Liver (tissue), 9 donors: ENCODE results near the gene ZNF701. TPM values are rescaled to one million over a fixed set of nuclear protein-coding genes. Genes with fewer than 3 reads are reported as not detected.

ENCODE experiments used
- DNase-seq: peaks from one replicate; pipeline ENCODE4 v3.0.0-alpha.2; 2017; ENCODE audit warnings: low spot score
- H3K27ac ChIP-seq, 2 donors: one replicate each; pipeline ENCODE4 v1.7.0; 2013; ENCODE audit warnings: inconsistent platforms in 2 of 2, low read length in 2 of 2, control low read depth in 1 of 2, low read depth in 1 of 2, mild to moderate bottlenecking in 1 of 2
- H3K27me3 ChIP-seq, 4 donors: one replicate each; pipeline versions ENCODE4 v1.6.1 to v1.7.0; 2013; ENCODE audit warnings: low read length in 3 of 4, inconsistent platforms in 1 of 4, mild to moderate bottlenecking in 1 of 4, moderate library complexity in 1 of 4; ENCODE audit not compliant: control insufficient read depth in 4 of 4, insufficient read depth in 4 of 4
- H3K36me3 ChIP-seq, 4 donors: one replicate each; pipeline versions ENCODE4 v1.6.1 to v1.7.0; 2013; ENCODE audit warnings: low read length in 3 of 4, mild to moderate bottlenecking in 3 of 4, low read depth in 1 of 4, moderate library complexity in 1 of 4; ENCODE audit not compliant: control insufficient read depth in 4 of 4, insufficient read depth in 3 of 4
- H3K4me1 ChIP-seq, 4 donors: one replicate each; pipeline versions ENCODE4 v1.6.1 to v1.7.0; 2013; ENCODE audit warnings: low read length in 3 of 4, mild to moderate bottlenecking in 3 of 4, moderate library complexity in 1 of 4; ENCODE audit not compliant: control insufficient read depth in 4 of 4, insufficient read depth in 4 of 4
- H3K4me3 ChIP-seq, 3 donors: one replicate each; pipeline versions ENCODE4 v1.6.1 to v1.7.0; 2013; ENCODE audit warnings: low read length in 3 of 3, control low read depth in 1 of 3, low read depth in 1 of 3, mild to moderate bottlenecking in 1 of 3
- H3K9ac ChIP-seq, 2 donors: one replicate each; pipeline ENCODE4 v1.7.0; 2013; ENCODE audit warnings: low read length in 2 of 2, mild to moderate bottlenecking in 2 of 2, moderate library complexity in 2 of 2, control low read depth in 1 of 2, low read depth in 1 of 2
- H3K9me3 ChIP-seq, 4 donors: one replicate each; pipeline versions ENCODE4 v1.6.1 to v1.7.0; 2013; ENCODE audit warnings: low read length in 3 of 4; ENCODE audit not compliant: control insufficient read depth in 4 of 4
- EGR1 ChIP-seq, 2 donors: IDR thresholded peaks; 2 replicates each; pipeline ENCODE4 v1.6.1; 2016 to 2018; ENCODE audit warnings: antibody characterized with exemption in 2 of 2, low read depth in 2 of 2
- FOXA1 ChIP-seq: IDR thresholded peaks from 2 replicates; pipeline ENCODE4 v1.6.1; 2016; ENCODE audit warnings: antibody characterized with exemption
- FOXA2 ChIP-seq: IDR thresholded peaks from 2 replicates; pipeline ENCODE4 v1.6.1; 2016; ENCODE audit warnings: antibody characterized with exemption
- GABPA ChIP-seq, 2 donors: IDR thresholded peaks in 1 of 2; conservative IDR thresholded peaks in 1 of 2; 2 replicates each; pipeline ENCODE4 v1.6.1; 2016; ENCODE audit warnings: antibody characterized with exemption in 2 of 2, mild to moderate bottlenecking in 1 of 2, moderate library complexity in 1 of 2
- HNF4A ChIP-seq, 2 donors: conservative IDR thresholded peaks; 2 replicates each; pipeline ENCODE4 v1.6.1; 2016; ENCODE audit warnings: antibody characterized with exemption in 2 of 2, mild to moderate bottlenecking in 2 of 2
- HNF4G ChIP-seq: IDR thresholded peaks from 2 replicates; pipeline ENCODE4 v1.6.1; 2016; ENCODE audit warnings: antibody characterized with exemption
- JUND ChIP-seq, 2 donors: IDR thresholded peaks; 2 replicates each; pipeline ENCODE4 v1.6.1; 2016; ENCODE audit warnings: antibody characterized with exemption in 2 of 2
- NR2F2 ChIP-seq: IDR thresholded peaks from 2 replicates; pipeline ENCODE4 v1.6.1; 2016; ENCODE audit warnings: antibody characterized with exemption
- RAD21 ChIP-seq, 2 donors: IDR thresholded peaks; 2 replicates each; pipeline ENCODE4 v1.6.1; 2016; ENCODE audit warnings: antibody characterized with exemption in 2 of 2, mild to moderate bottlenecking in 2 of 2
- RXRA ChIP-seq, 2 donors: IDR thresholded peaks; 2 replicates each; pipeline ENCODE4 v1.6.1; 2017 to 2018; ENCODE audit warnings: antibody characterized with exemption in 2 of 2, mild to moderate bottlenecking in 1 of 2
- SP1 ChIP-seq: IDR thresholded peaks from 2 replicates; pipeline ENCODE4 v1.6.1; 2018; ENCODE audit warnings: antibody characterized with exemption, mild to moderate bottlenecking
- TAF1 ChIP-seq: conservative IDR thresholded peaks from 2 replicates; pipeline ENCODE4 v1.6.1; 2016; ENCODE audit warnings: antibody characterized with exemption, mild to moderate bottlenecking
- YY1 ChIP-seq: IDR thresholded peaks from 2 replicates; pipeline ENCODE4 v1.6.1; 2016; ENCODE audit warnings: antibody characterized with exemption, mild to moderate bottlenecking
- WGBS: extraction: QIAGEN DNeasy Blood & Tissue Kit; methylation state at CpG from one replicate; pipeline ENCODE4 v1.1.7; 2013; 5-methylcytosine and 5-hydroxymethylcytosine counted together
- polyA plus RNA-seq, 2 donors: library from polyadenylated mRNA; stranded (reverse) in 1 of 2; unstranded in 1 of 2; fragments of 200-250 nt in 1 of 2; fragments of >200 nt in 1 of 2; fragmentation: Nextera tagmentation in 1 of 2; extraction: Ambion mirVana in 1 of 2; gene quantifications; one replicate each; pipeline versions ENCODE4 v1.2.1 to v1.2.3, GENCODE V29; 2013 to 2015
- total RNA-seq, 2 donors: library from RNA; depleted of rRNA; stranded (reverse); fragments of >200 nt; gene quantifications; one replicate each; pipeline ENCODE4 v1.2.3, GENCODE V29; 2014
- TF ChIP-seq, protein P1 (sequence below): IDR thresholded peaks from 2 replicates; pipeline ENCODE4 v1.6.1; 2016; ENCODE audit warnings: antibody characterized with exemption, mild to moderate bottlenecking
- TF ChIP-seq, protein P2 (sequence below): fragments of 150-350 bp; IDR thresholded peaks from 2 replicates; pipeline ENCODE4 v1.5.1; 2017; ENCODE audit warnings: improper control_type of control experiment, low read depth, low read length; ENCODE audit not compliant: missing input control
- TF ChIP-seq, protein P3 (sequence below): IDR thresholded peaks from 2 replicates; pipeline ENCODE4 v1.6.1; 2016; ENCODE audit warnings: antibody characterized with exemption
- TF ChIP-seq, protein P4 (sequence below): IDR thresholded peaks from 2 replicates; pipeline ENCODE4 v1.6.1; 2016; ENCODE audit warnings: antibody characterized with exemption
- TF ChIP-seq, protein P5 (sequence below): IDR thresholded peaks from 2 replicates; pipeline ENCODE4 v1.6.1; 2016; ENCODE audit warnings: antibody characterized with exemption
- donor health status: healthy.
- donor health status: healthy.
- donor health status: healthy.
- donor health status: healthy.
- donor health status: healthy.

Gene ZNF701
- total and polyA plus RNA-seq, 4 donors: 0.75 to 12.8 (median 3.0) TPM

DNA sequence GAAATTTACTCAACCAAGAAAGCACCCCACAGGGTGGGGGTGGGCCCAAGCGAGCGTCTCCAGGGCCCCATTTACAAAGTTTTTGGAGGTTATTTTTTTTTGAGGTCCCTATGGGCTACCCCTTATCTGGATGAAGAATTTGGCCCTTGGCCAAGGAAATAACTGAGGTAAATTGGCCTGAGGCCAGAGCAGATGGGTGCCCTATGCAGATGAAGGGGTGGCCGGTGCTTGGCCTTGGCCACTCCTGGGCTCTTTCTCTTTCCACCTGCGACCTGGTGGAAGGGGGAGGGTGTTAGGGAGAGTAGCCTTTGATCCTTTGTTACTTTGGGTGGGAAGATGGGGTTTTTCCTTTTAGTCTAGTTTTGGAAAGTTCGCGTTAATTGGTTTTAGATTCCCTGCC lies 15.5 kb downstream of the ZNF701 start:
- H3K4me1 ChIP-seq: no peaks in the 10 kb centered on the region
- H3K36me3 ChIP-seq: peaks cover 0 to 22% (median 19%) of the 10 kb centered on the region in 4 donors
- TF ChIP-seq EGR1 (IDR thresholded peaks at IDR 0.05; ENCODE audit: low read depth in 2 of 2): no peak
- TF ChIP-seq RXRA (IDR thresholded peaks at IDR 0.05): no peak
- no peak for TF ChIP-seq TAF1
- TF ChIP-seq, protein P1, sequence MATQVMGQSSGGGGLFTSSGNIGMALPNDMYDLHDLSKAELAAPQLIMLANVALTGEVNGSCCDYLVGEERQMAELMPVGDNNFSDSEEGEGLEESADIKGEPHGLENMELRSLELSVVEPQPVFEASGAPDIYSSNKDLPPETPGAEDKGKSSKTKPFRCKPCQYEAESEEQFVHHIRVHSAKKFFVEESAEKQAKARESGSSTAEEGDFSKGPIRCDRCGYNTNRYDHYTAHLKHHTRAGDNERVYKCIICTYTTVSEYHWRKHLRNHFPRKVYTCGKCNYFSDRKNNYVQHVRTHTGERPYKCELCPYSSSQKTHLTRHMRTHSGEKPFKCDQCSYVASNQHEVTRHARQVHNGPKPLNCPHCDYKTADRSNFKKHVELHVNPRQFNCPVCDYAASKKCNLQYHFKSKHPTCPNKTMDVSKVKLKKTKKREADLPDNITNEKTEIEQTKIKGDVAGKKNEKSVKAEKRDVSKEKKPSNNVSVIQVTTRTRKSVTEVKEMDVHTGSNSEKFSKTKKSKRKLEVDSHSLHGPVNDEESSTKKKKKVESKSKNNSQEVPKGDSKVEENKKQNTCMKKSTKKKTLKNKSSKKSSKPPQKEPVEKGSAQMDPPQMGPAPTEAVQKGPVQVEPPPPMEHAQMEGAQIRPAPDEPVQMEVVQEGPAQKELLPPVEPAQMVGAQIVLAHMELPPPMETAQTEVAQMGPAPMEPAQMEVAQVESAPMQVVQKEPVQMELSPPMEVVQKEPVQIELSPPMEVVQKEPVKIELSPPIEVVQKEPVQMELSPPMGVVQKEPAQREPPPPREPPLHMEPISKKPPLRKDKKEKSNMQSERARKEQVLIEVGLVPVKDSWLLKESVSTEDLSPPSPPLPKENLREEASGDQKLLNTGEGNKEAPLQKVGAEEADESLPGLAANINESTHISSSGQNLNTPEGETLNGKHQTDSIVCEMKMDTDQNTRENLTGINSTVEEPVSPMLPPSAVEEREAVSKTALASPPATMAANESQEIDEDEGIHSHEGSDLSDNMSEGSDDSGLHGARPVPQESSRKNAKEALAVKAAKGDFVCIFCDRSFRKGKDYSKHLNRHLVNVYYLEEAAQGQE: no peak
- TF ChIP-seq HNF4A (conservative IDR thresholded peaks at IDR 0.05): no peak
- TF ChIP-seq, protein P2, sequence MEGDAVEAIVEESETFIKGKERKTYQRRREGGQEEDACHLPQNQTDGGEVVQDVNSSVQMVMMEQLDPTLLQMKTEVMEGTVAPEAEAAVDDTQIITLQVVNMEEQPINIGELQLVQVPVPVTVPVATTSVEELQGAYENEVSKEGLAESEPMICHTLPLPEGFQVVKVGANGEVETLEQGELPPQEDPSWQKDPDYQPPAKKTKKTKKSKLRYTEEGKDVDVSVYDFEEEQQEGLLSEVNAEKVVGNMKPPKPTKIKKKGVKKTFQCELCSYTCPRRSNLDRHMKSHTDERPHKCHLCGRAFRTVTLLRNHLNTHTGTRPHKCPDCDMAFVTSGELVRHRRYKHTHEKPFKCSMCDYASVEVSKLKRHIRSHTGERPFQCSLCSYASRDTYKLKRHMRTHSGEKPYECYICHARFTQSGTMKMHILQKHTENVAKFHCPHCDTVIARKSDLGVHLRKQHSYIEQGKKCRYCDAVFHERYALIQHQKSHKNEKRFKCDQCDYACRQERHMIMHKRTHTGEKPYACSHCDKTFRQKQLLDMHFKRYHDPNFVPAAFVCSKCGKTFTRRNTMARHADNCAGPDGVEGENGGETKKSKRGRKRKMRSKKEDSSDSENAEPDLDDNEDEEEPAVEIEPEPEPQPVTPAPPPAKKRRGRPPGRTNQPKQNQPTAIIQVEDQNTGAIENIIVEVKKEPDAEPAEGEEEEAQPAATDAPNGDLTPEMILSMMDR: no peak
- no peak for TF ChIP-seq SP1
- TF ChIP-seq, protein P3, sequence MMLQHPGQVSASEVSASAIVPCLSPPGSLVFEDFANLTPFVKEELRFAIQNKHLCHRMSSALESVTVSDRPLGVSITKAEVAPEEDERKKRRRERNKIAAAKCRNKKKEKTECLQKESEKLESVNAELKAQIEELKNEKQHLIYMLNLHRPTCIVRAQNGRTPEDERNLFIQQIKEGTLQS: no peak
- TF ChIP-seq NR2F2: no peak
- no peak for TF ChIP-seq FOXA2
- no peak for TF ChIP-seq YY1
- no peak for TF ChIP-seq HNF4G
- no peak for TF ChIP-seq FOXA1
- TF ChIP-seq, protein P4, sequence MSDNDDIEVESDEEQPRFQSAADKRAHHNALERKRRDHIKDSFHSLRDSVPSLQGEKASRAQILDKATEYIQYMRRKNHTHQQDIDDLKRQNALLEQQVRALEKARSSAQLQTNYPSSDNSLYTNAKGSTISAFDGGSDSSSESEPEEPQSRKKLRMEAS: no peak
- TF ChIP-seq JUND (IDR thresholded peaks at IDR 0.05): no peak
- no peak for TF ChIP-seq GABPA (IDR thresholded peaks at IDR 0.05 in 1 of 2, conservative IDR thresholded peaks at IDR 0.05 in 1 of 2)
- TF ChIP-seq RAD21 (IDR thresholded peaks at IDR 0.05): no peak
- TF ChIP-seq, protein P5, sequence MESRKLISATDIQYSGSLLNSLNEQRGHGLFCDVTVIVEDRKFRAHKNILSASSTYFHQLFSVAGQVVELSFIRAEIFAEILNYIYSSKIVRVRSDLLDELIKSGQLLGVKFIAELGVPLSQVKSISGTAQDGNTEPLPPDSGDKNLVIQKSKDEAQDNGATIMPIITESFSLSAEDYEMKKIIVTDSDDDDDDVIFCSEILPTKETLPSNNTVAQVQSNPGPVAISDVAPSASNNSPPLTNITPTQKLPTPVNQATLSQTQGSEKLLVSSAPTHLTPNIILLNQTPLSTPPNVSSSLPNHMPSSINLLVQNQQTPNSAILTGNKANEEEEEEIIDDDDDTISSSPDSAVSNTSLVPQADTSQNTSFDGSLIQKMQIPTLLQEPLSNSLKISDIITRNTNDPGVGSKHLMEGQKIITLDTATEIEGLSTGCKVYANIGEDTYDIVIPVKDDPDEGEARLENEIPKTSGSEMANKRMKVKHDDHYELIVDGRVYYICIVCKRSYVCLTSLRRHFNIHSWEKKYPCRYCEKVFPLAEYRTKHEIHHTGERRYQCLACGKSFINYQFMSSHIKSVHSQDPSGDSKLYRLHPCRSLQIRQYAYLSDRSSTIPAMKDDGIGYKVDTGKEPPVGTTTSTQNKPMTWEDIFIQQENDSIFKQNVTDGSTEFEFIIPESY: no peak
- peaks cover 19 to 44% (median 23%) of the 10 kb centered on the region in 4 donors for H3K9me3 ChIP-seq
- H3K27ac ChIP-seq: no peak overlapping the region
- peak overlapping the region in 1 of 3 donors; percentile 2 for H3K4me3 ChIP-seq
- 93% methylated on average over 6 of the region's 6 CpGs for WGBS
- no peak overlapping the region for H3K9ac ChIP-seq
- DNase-seq: no peak
- no peaks in the 10 kb centered on the region for H3K27me3 ChIP-seq
